Right lobe of liver (tissue), 4 donors: Measurements from ENCODE around the gene MSMO1.

Source experiments
- CTCF ChIP-seq, 4 donors: fragments of 200-600 bp in 3 of 4; fragments of 450-650 bp in 1 of 4; IDR thresholded peaks; one replicate each; pipeline versions ENCODE4 v1.5.1 to v1.8.0; 2016 to 2022; ENCODE audit warnings: antibody characterized with exemption in 4 of 4, mild to moderate bottlenecking in 2 of 4
- POLR2A ChIP-seq: fragments of 450-650 bp; IDR thresholded peaks from one replicate; pipeline ENCODE4 v1.6.1; 2017; ENCODE audit warnings: antibody characterized with exemption, mild to moderate bottlenecking
- donor health status: DM: no; HTN: no; CAD: no.
- donor health status: DM: no; HTN: no; CAD: no.
- donor health status: DM: no; HTN: yes; CAD: no.

DNA sequence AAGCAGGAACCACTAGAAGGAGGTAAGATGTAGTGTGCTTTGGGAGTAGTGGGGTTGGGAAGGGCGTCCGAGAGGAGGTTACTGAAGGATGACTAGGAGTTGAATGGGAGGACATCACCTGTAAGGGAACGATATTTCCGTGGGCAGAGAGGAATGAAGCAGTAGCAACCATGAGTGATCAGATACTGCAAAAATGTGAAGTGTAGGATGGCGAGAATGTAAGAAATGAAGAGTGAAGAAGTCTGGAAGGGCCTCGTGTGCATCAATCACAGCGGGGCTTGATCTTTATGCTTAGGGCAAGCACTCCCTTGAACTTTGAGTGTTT, 594 bp downstream of the MSMO1 start:
- TF ChIP-seq POLR2A (no peak), CTCF (IDR thresholded peaks at IDR 0.05) (no peak)
